ENCODE results near the gene PRLR.

Gene PRLR

GRCh38 chr5:35171991-35172390, 58.3 kb downstream of the PRLR start:
- DNase-seq, result no peak
- in situ Hi-C loops (cut with MboI; ENCODE audit: low pct_unique_long_range_greater_than_20kb, low sequenced_read_pairs), result no loop called here

DNA sequence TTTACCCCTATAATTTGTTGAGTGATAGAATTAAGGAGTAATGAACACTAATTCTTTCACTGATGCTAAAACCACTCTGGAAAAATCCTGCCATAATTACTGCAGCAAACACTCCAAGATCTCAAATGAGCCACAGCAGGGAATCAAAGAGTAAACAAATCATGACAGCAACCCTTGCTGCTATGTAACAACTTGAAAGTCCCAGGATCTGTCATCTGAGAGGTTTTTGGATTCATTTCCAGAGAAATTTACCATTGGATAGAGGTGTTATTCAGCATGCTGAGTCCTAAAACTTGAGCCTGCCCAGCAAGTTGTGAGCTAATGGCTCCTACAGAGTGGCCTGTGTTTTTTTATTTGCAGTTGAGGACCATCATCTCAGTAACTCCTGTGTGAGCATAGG, 59.2 kb downstream of the PRLR start:
- in situ Hi-C loops (cut with MboI; ENCODE audit: low pct_unique_long_range_greater_than_20kb, low sequenced_read_pairs), result no loop called here
- DNase-seq, result no peak

DNA sequence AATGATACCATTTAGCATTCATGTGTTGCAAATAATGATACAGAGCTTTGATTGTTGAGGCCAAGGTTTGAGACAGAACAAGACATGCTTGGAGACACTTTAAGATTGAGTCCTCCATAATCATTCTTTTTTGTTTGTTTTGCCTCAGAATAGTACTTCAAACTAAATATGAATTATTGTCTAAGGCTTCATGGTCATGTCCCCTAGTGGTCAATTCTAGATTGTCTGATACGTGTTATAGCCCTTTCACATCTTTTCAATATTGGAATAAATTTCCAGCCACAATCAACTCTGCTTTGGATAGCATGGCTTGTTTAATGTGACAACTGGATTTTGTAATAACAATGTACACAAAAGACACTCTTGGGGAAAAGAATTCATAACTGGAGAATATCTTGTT, 64.2 kb downstream of the PRLR start:
- DNase-seq, result no peak
- in situ Hi-C loops (cut with MboI; ENCODE audit: low pct_unique_long_range_greater_than_20kb, low sequenced_read_pairs), result no loop called here

DNA sequence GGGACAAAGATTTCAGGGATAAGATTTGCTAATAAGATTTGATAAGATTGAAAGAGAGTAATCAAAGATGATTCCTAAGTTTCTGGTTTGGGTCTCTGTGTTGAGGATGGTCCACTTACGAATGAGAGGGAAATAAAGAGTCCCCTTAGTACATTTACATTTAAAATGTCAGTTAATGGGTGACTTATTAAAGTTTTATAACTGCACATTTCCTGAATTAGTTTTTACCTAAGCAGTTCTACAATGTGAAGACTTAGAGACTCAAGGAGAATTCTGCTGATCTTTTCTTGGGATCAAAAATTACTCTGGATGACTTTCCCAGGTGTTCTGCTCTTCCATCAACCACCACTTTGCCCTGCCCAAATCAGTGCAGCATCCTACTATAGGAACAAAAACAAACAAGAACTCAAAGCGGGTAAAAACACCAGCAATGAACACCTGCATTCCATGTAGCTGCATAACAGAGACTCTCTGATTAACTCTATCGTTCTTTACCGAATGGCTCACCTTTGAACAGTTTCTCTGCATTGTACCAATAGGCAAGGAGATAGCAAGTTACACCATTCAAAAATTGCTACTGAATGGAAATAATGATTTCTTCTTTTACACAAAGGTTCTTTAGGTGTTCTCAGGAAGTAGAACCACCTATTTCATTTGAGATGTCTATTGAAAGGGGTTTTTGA, 65.3 kb downstream of the PRLR start:
- no peak for DNase-seq
- in situ Hi-C loops (cut with MboI; ENCODE audit: low pct_unique_long_range_greater_than_20kb, low sequenced_read_pairs), result no loop called here

DNA sequence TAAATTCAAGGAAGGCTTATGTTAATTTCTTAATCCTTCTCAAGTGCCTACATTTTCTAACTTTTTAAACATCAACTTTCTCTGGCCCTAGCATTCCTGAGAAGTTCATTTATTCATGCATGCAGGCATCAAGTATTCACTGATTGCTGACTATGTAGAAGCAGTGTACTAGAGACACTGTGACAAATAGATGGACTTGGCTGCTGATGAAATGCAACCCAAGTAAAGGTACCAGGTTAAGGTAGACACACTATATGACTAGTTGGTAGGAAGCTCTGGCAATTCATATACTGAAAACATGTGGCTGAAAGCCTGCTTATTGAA, 66.6 kb downstream of the PRLR start:
- DNase-seq, result no peak
- in situ Hi-C loops (cut with MboI; ENCODE audit: low pct_unique_long_range_greater_than_20kb, low sequenced_read_pairs), result no loop called here

DNA sequence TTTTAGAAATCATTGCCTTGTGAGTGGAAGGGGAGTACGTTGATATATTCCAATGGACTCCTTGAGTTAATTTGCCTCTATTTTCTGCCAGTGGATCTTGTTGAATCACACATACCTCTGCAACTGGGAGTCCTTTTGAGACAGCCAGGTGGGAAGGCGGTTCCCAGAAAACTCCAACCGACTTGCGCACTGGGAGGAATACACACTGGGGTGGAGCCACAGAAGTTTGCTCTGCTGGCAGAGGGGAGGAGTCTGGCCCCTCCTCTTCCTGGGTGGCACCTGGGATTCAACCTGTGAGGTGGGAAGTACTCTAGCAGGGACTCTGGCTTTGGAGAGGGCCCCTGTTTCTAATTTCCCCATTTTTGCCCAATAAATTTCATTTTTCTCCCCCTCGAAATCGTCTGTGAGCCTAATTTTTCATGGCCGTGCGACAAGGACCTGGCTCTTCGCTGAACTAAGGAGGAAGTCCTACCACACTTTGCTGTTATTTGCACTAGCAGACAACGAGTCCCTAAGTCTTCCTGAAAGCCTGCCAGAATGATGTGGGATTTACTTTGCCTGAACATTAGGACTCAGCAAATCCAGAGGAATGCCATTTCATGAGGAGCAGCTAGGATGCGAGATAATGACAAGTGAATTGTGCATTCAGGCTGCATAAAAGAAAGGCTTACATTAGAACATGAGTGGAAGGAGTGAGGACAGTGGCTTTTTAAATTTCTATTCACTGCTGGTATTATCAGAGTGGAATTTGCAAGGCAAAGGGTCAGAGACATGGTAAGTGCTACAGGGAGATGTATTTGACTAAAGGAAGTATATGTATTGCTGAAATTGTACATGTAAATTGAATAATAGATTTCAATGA, 67.2 kb downstream of the PRLR start:
- in situ Hi-C loops (cut with MboI; ENCODE audit: low pct_unique_long_range_greater_than_20kb, low sequenced_read_pairs), result no loop called here
- no peak for DNase-seq

DNA sequence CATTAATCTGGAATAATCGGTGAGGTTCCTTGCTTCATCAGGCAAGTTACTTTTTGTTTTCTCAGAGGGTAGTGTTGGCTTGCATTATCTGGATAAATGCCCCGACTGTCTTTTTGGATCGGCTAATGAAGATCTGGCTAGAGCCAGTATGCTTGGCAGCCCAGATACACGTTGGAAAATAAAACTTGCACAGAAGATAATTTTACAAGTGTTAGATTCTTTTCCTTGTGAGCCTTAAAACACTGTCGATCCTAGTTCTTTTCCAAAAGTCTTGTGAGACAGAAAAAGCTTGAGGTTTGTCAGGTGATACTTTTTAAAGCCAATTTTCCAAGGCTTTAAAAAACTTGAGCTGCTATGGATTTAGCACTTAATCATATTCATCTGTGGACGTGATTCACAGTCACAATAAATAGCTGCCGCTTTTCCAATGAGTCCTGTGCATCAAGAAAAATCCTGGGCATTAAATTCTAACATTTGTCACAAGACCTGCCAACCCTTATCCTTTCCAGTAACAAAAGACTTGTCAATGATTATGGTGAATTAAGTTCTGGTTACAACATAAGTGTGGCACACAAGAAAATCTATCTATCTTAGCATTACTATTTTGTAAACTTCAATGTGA, 68.5 kb downstream of the PRLR start:
- in situ Hi-C loops (cut with MboI; ENCODE audit: low pct_unique_long_range_greater_than_20kb, low sequenced_read_pairs), result no loop called here
- no peak for DNase-seq

- in situ Hi-C loops (cut with MboI; ENCODE audit: low pct_unique_long_range_greater_than_20kb, low sequenced_read_pairs), result no loop called here
- no peak for DNase-seq
These were observed 69.7 kb downstream of the PRLR start for GRCh38 chr5:35160486-35161116.

- in situ Hi-C loops (cut with MboI; ENCODE audit: low pct_unique_long_range_greater_than_20kb, low sequenced_read_pairs), result no loop called here
- no peak for DNase-seq
These were observed 70.9 kb downstream of the PRLR start for GRCh38 chr5:35159370-35159742.

GRCh38 chr5:35158622-35159369, 71.5 kb downstream of the PRLR start:
- in situ Hi-C loops (cut with MboI; ENCODE audit: low pct_unique_long_range_greater_than_20kb, low sequenced_read_pairs), result no loop called here
- DNase-seq, result no peak

DNA sequence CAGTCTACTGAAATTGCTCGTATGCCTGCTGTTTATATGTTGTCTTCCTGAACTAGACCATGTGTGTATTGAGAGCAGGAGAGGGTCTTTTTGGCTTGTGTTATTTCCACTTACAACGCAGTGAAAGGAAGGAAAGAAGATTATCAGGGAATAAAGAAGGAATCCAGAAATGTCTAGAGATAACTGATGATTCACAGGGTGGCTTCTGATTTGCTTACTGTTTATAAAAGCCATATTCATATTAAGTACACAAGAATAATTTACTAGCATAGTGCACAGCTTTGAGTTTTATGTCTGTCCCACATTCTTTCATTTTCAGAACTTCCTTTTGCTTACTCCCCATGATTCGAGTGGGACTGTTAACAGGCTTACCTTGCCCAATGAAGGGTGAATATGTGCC, 72.1 kb downstream of the PRLR start:
- DNase-seq, result no peak
- in situ Hi-C loops (cut with MboI; ENCODE audit: low pct_unique_long_range_greater_than_20kb, low sequenced_read_pairs), result no loop called here

DNA sequence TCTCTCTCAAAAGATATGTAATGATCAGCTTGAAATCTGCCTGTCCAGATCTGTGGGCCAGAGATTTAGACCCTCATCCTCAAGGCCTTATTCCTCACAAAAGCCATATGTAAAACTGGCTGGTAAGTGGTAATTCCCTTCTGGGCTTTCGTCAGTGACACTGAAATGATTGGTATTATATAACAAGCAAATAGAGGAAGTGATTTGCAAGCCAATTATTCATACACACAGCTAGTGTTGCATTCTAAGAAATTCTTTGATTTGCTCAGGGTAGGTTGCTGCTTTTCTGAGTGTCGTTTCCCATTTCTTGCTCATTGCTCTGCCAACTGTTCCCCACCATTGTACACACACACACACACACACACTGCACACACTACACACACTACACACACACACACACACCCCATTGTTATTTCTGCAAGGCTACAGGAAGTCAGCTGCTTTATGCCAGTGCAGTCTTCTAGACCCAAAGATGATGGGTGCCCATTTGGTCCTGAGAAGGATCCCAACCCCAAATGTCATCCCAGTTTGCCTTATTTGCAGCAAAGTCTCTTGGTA, 76.8 kb downstream of the PRLR start:
- in situ Hi-C loops (cut with MboI; ENCODE audit: low pct_unique_long_range_greater_than_20kb, low sequenced_read_pairs), result no loop called here
- no peak for DNase-seq

GRCh38 chr5:35152733-35153132, 77.6 kb downstream of the PRLR start:
- DNase-seq, result no peak
- in situ Hi-C loops (cut with MboI; ENCODE audit: low pct_unique_long_range_greater_than_20kb, low sequenced_read_pairs), result no loop called here

DNA sequence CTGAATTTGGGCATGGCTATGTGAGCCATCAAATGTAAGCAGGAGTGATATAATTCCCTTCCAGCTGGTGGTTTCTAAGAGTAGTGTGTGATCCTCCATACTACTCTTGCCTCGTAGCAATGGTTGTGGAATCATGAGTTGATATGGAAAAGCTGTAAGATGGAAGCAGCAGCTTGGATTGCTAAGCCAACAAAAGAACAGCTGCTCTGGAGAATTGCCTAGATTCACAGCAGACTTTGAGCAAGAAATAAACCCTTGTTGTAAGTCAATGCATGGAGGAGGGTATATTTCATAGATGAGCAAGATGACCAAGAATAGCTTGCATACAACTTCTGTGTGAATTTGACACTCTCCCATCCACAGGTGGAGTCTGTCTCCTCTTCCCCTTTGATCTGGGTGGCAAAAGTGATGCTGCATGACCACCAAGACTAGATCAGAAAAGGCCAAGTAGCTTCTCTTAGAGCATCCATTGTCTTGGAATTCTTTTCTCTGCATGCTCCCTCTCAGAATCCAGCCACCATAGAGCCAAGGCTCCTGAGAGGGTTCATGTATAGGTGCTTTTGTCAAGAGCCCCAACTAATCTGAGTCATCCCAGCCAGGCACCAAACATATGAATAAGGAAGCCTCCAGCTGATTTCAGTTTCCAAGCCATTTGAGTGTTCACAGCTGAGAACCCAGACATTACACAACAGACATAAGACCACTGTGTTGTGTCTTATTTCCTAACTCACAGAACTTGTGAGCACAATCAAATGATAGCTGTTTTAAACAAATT, 79.0 kb downstream of the PRLR start:
- no peak for DNase-seq
- in situ Hi-C loops (cut with MboI; ENCODE audit: low pct_unique_long_range_greater_than_20kb, low sequenced_read_pairs), result no loop called here

- DNase-seq, result no peak
- in situ Hi-C loops (cut with MboI; ENCODE audit: low pct_unique_long_range_greater_than_20kb, low sequenced_read_pairs), result no loop called here
These were observed 81.2 kb downstream of the PRLR start for GRCh38 chr5:35149041-35149440.

- DNase-seq, result no peak
- in situ Hi-C loops (cut with MboI; ENCODE audit: low pct_unique_long_range_greater_than_20kb, low sequenced_read_pairs), result no loop called here
These were observed 83.9 kb downstream of the PRLR start for GRCh38 chr5:35146406-35146805.

DNA sequence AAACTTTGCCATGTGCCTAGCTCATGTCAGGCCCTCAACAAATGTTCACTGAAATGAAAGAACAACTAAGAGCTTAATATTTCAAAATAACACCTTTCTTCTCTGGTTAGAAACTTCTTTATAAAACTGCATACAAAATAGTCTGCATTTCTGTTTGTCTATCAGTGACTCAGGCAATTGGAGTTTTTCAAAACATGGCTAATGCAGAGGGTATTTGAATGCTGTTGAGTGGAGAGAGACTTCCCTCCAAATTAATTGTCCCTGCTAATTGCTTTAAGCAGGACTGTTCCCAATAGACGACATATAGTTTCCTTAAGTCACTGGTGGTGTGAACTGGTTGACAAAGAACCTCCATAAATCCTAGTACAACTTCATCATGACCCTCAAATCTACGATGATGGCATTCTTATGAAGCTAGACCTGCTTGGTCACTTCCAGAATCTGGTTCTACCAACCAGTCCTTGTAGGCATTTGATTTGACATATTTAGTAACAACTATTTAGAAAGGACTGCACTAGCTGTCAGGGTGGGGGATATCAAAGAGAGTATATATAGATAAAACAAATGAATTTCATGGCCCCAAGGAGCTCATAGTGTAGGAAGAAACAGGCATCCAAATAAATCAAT, 84.5 kb downstream of the PRLR start:
- no peak for DNase-seq
- in situ Hi-C loops (cut with MboI; ENCODE audit: low pct_unique_long_range_greater_than_20kb, low sequenced_read_pairs), result no loop called here

GRCh38 chr5:35145012-35145411, 85.3 kb downstream of the PRLR start:
- in situ Hi-C loops (cut with MboI; ENCODE audit: low pct_unique_long_range_greater_than_20kb, low sequenced_read_pairs), result no loop called here
- no peak for DNase-seq

Measured in KBM-7 (cell line).